HepG2 (cell line): ENCODE results near the gene MRPL42. TPM values are rescaled to one million over a fixed set of nuclear protein-coding genes. Genes with fewer than 3 reads are reported as not detected.

ENCODE experiments used
- FIP1L1 ChIP-seq: fragments of 200-400 bp; formaldehyde crosslinking; IDR thresholded peaks from 2 replicates; pipeline ENCODE4 v1.6.1; 2018; ENCODE audit warnings: low read depth, mild to moderate bottlenecking, low read length, moderate library complexity, borderline replicate concordance; ENCODE audit not compliant: insufficient read depth
- FOXO1 ChIP-seq: sonication (generic); formaldehyde crosslinking; IDR thresholded peaks from 2 replicates; pipeline ENCODE4 v1.4.0; 2020; ENCODE audit warnings: missing genetic modification reagents
- HDAC2 ChIP-seq: sonication (generic); formaldehyde crosslinking; IDR thresholded peaks from 2 replicates; pipeline ENCODE4 v1.4.0; 2020; ENCODE audit warnings: missing genetic modification reagents
- ZBTB40 ChIP-seq, 2 experiments: fragments of 450-650 bp in 1 of 2; sonication (generic) in 1 of 2; formaldehyde crosslinking in 1 of 2; IDR thresholded peaks; 2 replicates each; pipeline versions ENCODE4 v1.6.1 to v1.8.0; 2016 to 2022; ENCODE audit warnings: antibody characterized with exemption in 1 of 2, mild to moderate bottlenecking in 1 of 2, missing genetic modification reagents in 1 of 2
- ZNF687 ChIP-seq: sonication (generic); formaldehyde crosslinking; IDR thresholded peaks from 2 replicates; pipeline ENCODE4 v1.5.1; 2020; ENCODE audit warnings: mild to moderate bottlenecking, missing genetic modification reagents, moderate library complexity
- ZNF83 ChIP-seq: sonication (generic); formaldehyde crosslinking; IDR thresholded peaks from 2 replicates; pipeline ENCODE4 v1.4.0; 2020; ENCODE audit warnings: missing genetic modification reagents, mild to moderate bottlenecking, borderline replicate concordance
- polyA plus RNA-seq, 8 experiments: library from polyadenylated mRNA; depleted of rRNA in 3 of 8; stranded (reverse) in 7 of 8; unstranded in 1 of 8; fragments of >200 nt; fragmentation: Illumina TruSeq in 4 of 8; extraction: Trizol in 4 of 8; gene quantifications; 2 replicates each; pipeline versions ENCODE4 v1.2.1 to v1.2.3, GENCODE V29; 2011 to 2016; ENCODE audit warnings: low read depth in 4 of 8, missing spikeins in 1 of 8, mixed read lengths in 1 of 8; ENCODE audit not compliant: insufficient read depth in 1 of 8
- total RNA-seq, 5 experiments: library from RNA; depleted of rRNA; stranded (reverse); fragments of >200 nt; fragmentation: Illumina TruSeq; extraction: Trizol; gene quantifications; 2 replicates each; pipeline ENCODE4 v1.2.3, GENCODE V29; 2016; ENCODE audit warnings: low read depth in 1 of 5
- TF ChIP-seq, protein P1 (sequence below): sonication (generic); IDR thresholded peaks from 2 replicates; pipeline ENCODE4 v1.6.1; 2016; ENCODE audit warnings: low read depth, borderline replicate concordance

MRPL42 gene
- total and polyA plus RNA-seq, 2 of the 13 experiments (the other 11 are each of a cell fraction or from before 2014, with no cell fraction given): 93.3 to 148 TPM

DNA sequence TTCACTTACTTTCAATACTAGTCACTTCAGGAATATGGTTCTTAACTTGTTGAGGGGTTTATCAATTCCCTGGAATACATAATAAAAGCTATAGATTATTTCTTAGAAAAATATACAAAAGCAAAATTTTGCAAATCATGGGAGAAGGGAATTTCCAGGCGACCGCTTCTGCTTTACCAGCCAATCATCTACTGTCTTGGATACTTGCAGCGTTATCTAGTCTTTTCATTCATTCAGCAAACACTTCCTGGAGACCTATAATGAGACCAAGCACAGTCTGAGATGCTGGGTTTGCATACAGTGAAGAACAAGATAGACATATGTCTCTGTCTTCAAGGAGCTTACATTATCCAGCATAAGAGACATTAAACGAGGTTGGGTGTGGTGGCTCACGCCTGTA, 1.5 kb upstream of the MRPL42 start (continued):
- TF ChIP-seq ZBTB40 (IDR thresholded peaks at IDR 0.05) (no peak), ZBTB40 (CRISPR knock-in tag; IDR thresholded peaks at IDR 0.05) (no peak), ZNF83 (no peak), FOXO1 (CRISPR knock-in tag) (no peak), ZNF687 (CRISPR knock-in tag) (no peak), FIP1L1 (no peak), HDAC2 (CRISPR knock-in tag) (no peak)
- TF ChIP-seq, protein P1, sequence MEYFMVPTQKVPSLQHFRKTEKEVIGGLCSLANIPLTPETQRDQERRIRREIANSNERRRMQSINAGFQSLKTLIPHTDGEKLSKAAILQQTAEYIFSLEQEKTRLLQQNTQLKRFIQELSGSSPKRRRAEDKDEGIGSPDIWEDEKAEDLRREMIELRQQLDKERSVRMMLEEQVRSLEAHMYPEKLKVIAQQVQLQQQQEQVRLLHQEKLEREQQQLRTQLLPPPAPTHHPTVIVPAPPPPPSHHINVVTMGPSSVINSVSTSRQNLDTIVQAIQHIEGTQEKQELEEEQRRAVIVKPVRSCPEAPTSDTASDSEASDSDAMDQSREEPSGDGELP: no peak
